Endothelial cell (in vitro differentiated cells): ENCODE data around the gene C2orf42. TPM values are rescaled to one million over a fixed set of nuclear protein-coding genes. Genes with fewer than 3 reads are reported as not detected.
A peak's percentile ranks its signal among the peaks of the same experiment; 100 is the strongest.
"Not testable (repeated sequence)": the region's sequence is repeated elsewhere in the genome, so short reads cannot be mapped to it uniquely, and the experiment has no call there.

Source experiments
- DNase-seq: peaks from one replicate; pipeline ENCODE4 v3.0.0; 2021; ENCODE audit warnings: low spot score
- H3K27ac Mint-ChIP-seq: one replicate; pipeline ENCODE4 v1.8.0; 2021; ENCODE audit warnings: mixed read lengths, inconsistent platforms; ENCODE audit not compliant: unreplicated experiment
- H3K27me3 Mint-ChIP-seq: one replicate; pipeline ENCODE4 v1.8.0; 2021; ENCODE audit warnings: mild to moderate bottlenecking, moderate library complexity, mixed read lengths, inconsistent platforms; ENCODE audit not compliant: unreplicated experiment
- H3K36me3 Mint-ChIP-seq: one replicate; pipeline ENCODE4 v1.8.0; 2021; ENCODE audit warnings: mild to moderate bottlenecking, low read depth, mixed read lengths, inconsistent platforms; ENCODE audit not compliant: unreplicated experiment
- H3K4me1 Mint-ChIP-seq: one replicate; pipeline ENCODE4 v1.8.0; 2021; ENCODE audit warnings: mild to moderate bottlenecking, mixed read lengths, inconsistent platforms; ENCODE audit not compliant: unreplicated experiment
- H3K4me3 Mint-ChIP-seq: one replicate; pipeline ENCODE4 v1.8.0; 2021; ENCODE audit warnings: mild to moderate bottlenecking, mixed read lengths, inconsistent platforms; ENCODE audit not compliant: unreplicated experiment
- H3K9me3 Mint-ChIP-seq: one replicate; pipeline ENCODE4 v1.8.0; 2021; ENCODE audit warnings: mixed read lengths, inconsistent platforms; ENCODE audit not compliant: unreplicated experiment
- total RNA-seq: library from RNA; stranded (reverse); fragmentation: NEBNext Ultra II Directional; extraction: Animal tissue kit (Norgen Biotek cat#: 25700); gene quantifications from one replicate; pipeline ENCODE4 v1.2.1, GENCODE V29; 2021; ENCODE audit not compliant: unreplicated experiment
- TF ChIP-seq, protein P1 (sequence below): fragments of 200-600 bp; sonication (generic); IDR thresholded peaks from one replicate; pipeline ENCODE4 v1.5.0; 2021; ENCODE audit warnings: antibody characterized with exemption; ENCODE audit not compliant: unreplicated experiment

The C2orf42 gene
- total RNA-seq, 1 donor from 2014 or later, result 15.0 TPM

- TF ChIP-seq, protein P1, sequence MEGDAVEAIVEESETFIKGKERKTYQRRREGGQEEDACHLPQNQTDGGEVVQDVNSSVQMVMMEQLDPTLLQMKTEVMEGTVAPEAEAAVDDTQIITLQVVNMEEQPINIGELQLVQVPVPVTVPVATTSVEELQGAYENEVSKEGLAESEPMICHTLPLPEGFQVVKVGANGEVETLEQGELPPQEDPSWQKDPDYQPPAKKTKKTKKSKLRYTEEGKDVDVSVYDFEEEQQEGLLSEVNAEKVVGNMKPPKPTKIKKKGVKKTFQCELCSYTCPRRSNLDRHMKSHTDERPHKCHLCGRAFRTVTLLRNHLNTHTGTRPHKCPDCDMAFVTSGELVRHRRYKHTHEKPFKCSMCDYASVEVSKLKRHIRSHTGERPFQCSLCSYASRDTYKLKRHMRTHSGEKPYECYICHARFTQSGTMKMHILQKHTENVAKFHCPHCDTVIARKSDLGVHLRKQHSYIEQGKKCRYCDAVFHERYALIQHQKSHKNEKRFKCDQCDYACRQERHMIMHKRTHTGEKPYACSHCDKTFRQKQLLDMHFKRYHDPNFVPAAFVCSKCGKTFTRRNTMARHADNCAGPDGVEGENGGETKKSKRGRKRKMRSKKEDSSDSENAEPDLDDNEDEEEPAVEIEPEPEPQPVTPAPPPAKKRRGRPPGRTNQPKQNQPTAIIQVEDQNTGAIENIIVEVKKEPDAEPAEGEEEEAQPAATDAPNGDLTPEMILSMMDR, result no peak
- H3K4me1 Mint-ChIP-seq, result peaks cover 16% of the 10 kb centered on the region
- H3K27me3 Mint-ChIP-seq, result peaks cover 6% of the 10 kb centered on the region
- no peak for DNase-seq
- no peaks in the 10 kb centered on the region for H3K9me3 Mint-ChIP-seq
- peaks cover 4% of the 10 kb centered on the region for H3K36me3 Mint-ChIP-seq
- no peak overlapping the region for H3K4me3 Mint-ChIP-seq
- H3K27ac Mint-ChIP-seq, result no peak overlapping the region
Measured at GRCh38 chr2:70115646-70116442, 75.0 kb downstream of the C2orf42 start.

GRCh38 chr2:70113359-70114070 lies 77.3 kb downstream of the C2orf42 start:
- TF ChIP-seq, protein P1, result no peak
- Mint-ChIP-seq H3K27me3 (peaks cover 4% of the 10 kb centered on the region), H3K4me1 (peaks cover 9% of the 10 kb centered on the region), H3K4me3 (no peak overlapping the region), H3K27ac (no peak overlapping the region), H3K36me3 (no peaks in the 10 kb centered on the region), H3K9me3 (no peaks in the 10 kb centered on the region)
- DNase-seq, result no peak

- H3K4me3 Mint-ChIP-seq, result no peak overlapping the region
- H3K27me3 Mint-ChIP-seq, result peaks cover 7% of the 10 kb centered on the region
- TF ChIP-seq, protein P1, result no peak
- H3K9me3 Mint-ChIP-seq, result no peaks in the 10 kb centered on the region
- H3K36me3 Mint-ChIP-seq, result peaks cover 4% of the 10 kb centered on the region
- peaks cover 12% of the 10 kb centered on the region for H3K4me1 Mint-ChIP-seq
- peak overlapping the region; percentile 48 for H3K27ac Mint-ChIP-seq
- no peak for DNase-seq
Measured at GRCh38 chr2:70111752-70112591, 78.8 kb downstream of the C2orf42 start.

- H3K4me3 Mint-ChIP-seq, H3K36me3 Mint-ChIP-seq, H3K27ac Mint-ChIP-seq, H3K9me3 Mint-ChIP-seq, H3K27me3 Mint-ChIP-seq, DNase-seq: not testable (repeated sequence)
- H3K4me1 Mint-ChIP-seq, result peaks cover 11% of the 10 kb centered on the region
Measured at GRCh38 chr2:70110397-70110796, 80.4 kb downstream of the C2orf42 start.

DNA sequence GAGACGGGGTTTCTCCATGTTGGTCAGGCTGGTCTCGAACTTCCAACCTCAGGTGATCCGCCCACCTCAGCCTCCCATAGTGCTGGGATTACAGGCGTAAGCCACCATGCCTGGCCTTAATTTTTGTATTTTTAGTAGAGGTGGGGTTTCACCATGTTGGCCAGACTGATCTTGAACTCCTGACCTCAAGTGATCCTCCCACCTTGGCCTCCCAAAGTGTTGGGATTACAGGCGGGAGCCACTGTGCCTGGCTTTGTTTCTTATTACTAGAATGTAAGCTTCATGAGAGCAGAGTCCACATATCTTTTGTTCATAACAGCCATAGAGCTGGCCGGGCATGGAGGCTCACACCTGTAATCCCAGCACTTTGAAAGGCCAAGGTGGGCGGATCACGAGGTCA lies 84.7 kb downstream of the C2orf42 start:
- H3K4me1 Mint-ChIP-seq, result peaks cover 12% of the 10 kb centered on the region
- H3K27ac Mint-ChIP-seq, H3K27me3 Mint-ChIP-seq: not testable (repeated sequence)

More for the DNA sequence above, 84.7 kb downstream of the C2orf42 start:
- H3K4me3 Mint-ChIP-seq, H3K36me3 Mint-ChIP-seq, DNase-seq, H3K9me3 Mint-ChIP-seq: not testable (repeated sequence)
